Vagina (tissue), 2 donors: ENCODE data around the gene AGPAT2. TPM values are rescaled to one million over a fixed set of nuclear protein-coding genes. Genes with fewer than 3 reads are reported as not detected.

Source experiments
- DNase-seq, 2 donors: peaks; one replicate each; pipeline ENCODE4 v3.0.0-alpha.2; 2017; ENCODE audit errors: extremely low spot score in 2 of 2
- H3K27ac ChIP-seq: fragments of 200-600 bp; sonication (generic); one replicate; pipeline ENCODE4 v1.5.1; 2019
- H3K27me3 ChIP-seq: fragments of 200-600 bp; sonication (generic); one replicate; pipeline ENCODE4 v1.5.1; 2019
- H3K36me3 ChIP-seq, 2 donors: fragments of 200-600 bp; sonication (generic); one replicate each; pipeline ENCODE4 v1.5.1; 2017 to 2019
- H3K4me1 ChIP-seq: fragments of 200-600 bp; sonication (generic); one replicate; pipeline ENCODE4 v1.5.1; 2019
- H3K4me3 ChIP-seq, 2 donors: fragments of 200-600 bp; sonication (generic); 1 replicate in 1 of 2; 2 replicates in 1 of 2; pipeline ENCODE4 v1.5.1; 2016 to 2019
- H3K9me3 ChIP-seq: fragments of 200-600 bp; sonication (generic); one replicate; pipeline ENCODE4 v1.5.1; 2019
- POLR2A ChIP-seq, 2 donors: fragments of 450-650 bp; IDR thresholded peaks; one replicate each; pipeline ENCODE4 v1.6.1; 2017; ENCODE audit warnings: antibody characterized with exemption in 2 of 2, mild to moderate bottlenecking in 2 of 2, moderate library complexity in 2 of 2
- POLR2AphosphoS5 ChIP-seq, 2 donors: sonication (generic); formaldehyde crosslinking; IDR thresholded peaks; one replicate each; pipeline ENCODE4 v1.9.0; 2017; ENCODE audit warnings: antibody characterized with exemption in 2 of 2, mild to moderate bottlenecking in 2 of 2, low read depth in 1 of 2; ENCODE audit not compliant: insufficient read depth in 1 of 2
- intact Hi-C: fragments of 100-400 bp; cut with DNase I; formaldehyde crosslinking; loops from one replicate; pipeline ENCODE4 v1.15.1; 2023
- total RNA-seq: library from RNA; depleted of rRNA; stranded (reverse); fragments of >200 nt; gene quantifications from one replicate; pipeline ENCODE4 v1.2.3, GENCODE V29; 2016
- TF ChIP-seq, protein P1 (sequence below), 3 experiments: fragments of 450-650 bp in 2 of 3; fragments of 200-600 bp in 1 of 3; sonication (generic) in 1 of 3; IDR thresholded peaks; one replicate each; pipeline ENCODE4 v1.5.1; 2017 to 2019; ENCODE audit warnings: antibody characterized with exemption in 3 of 3, mild to moderate bottlenecking in 2 of 3, moderate library complexity in 2 of 3

AGPAT2 gene
- total RNA-seq, 1 donor from 2014 or later: 87.2 TPM

DNA sequence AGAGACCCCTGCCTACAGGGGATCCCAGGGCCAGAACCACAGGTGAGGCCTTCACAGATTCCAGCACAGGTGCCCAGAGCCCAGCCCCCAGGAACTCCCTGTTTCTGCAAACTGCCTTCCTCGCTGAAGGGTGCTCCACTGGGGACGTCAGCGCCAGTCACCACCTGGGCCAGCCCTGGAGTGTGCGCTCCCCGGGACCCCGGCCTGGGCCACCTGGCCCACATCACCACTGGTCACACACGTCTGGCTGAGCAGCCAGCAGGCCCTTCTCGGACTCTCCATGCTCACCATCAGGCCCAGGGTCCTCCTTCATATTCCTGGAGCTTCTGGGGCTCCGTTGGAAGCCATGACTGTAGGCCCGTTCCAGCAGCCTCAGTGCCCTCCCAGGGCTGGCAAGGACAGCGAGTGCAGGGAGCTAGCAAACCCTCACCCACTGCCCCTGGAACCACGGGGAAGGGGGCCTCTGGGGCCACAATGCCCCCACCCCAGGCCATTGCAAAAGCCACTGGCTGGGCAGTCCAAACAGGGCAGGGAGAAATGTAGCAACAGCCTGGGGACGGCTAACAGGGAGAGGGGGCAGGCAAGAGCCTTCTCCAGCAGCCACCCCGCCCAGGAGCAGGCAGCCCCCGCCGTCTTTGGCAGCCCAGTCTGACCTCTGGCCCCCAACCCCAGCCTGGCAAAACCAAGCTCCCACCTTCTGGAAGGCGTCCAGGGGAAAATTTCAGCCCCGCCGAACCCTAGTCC is 1.3 kb downstream of the AGPAT2 start:
- DNase-seq: no peak
- Histone ChIP-seq H3K4me3 (peak overlapping the region; percentile 84 to 90), H3K27ac (peak overlapping the region; percentile 71), H3K9me3 (no peaks in the 10 kb centered on the region), H3K36me3 (no peaks in the 10 kb centered on the region), H3K4me1 (peaks cover 30% of the 10 kb centered on the region), H3K27me3 (no peaks in the 10 kb centered on the region)
- intact Hi-C loops: no loop called here
- TF ChIP-seq POLR2AphosphoS5 (IDR thresholded peaks at IDR 0.05; ENCODE audit: insufficient read depth in 1 of 2, low read depth in 1 of 2) (no peak), POLR2A (IDR thresholded peaks at IDR 0.05) (no peak)
- TF ChIP-seq, protein P1, sequence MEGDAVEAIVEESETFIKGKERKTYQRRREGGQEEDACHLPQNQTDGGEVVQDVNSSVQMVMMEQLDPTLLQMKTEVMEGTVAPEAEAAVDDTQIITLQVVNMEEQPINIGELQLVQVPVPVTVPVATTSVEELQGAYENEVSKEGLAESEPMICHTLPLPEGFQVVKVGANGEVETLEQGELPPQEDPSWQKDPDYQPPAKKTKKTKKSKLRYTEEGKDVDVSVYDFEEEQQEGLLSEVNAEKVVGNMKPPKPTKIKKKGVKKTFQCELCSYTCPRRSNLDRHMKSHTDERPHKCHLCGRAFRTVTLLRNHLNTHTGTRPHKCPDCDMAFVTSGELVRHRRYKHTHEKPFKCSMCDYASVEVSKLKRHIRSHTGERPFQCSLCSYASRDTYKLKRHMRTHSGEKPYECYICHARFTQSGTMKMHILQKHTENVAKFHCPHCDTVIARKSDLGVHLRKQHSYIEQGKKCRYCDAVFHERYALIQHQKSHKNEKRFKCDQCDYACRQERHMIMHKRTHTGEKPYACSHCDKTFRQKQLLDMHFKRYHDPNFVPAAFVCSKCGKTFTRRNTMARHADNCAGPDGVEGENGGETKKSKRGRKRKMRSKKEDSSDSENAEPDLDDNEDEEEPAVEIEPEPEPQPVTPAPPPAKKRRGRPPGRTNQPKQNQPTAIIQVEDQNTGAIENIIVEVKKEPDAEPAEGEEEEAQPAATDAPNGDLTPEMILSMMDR (IDR thresholded peaks at IDR 0.05): no peak

GRCh38 chr9:136685216-136685615 is 2.0 kb downstream of the AGPAT2 start:
- intact Hi-C loops: no loop called here
- H3K36me3 ChIP-seq: no peaks in the 10 kb centered on the region
- peak overlapping the region; percentile 84 to 90 for H3K4me3 ChIP-seq
- H3K27me3 ChIP-seq: no peaks in the 10 kb centered on the region
- H3K4me1 ChIP-seq: peaks cover 30% of the 10 kb centered on the region
- no peak overlapping the region for H3K27ac ChIP-seq
- DNase-seq: no peak
- no peaks in the 10 kb centered on the region for H3K9me3 ChIP-seq
- TF ChIP-seq POLR2AphosphoS5 (IDR thresholded peaks at IDR 0.05; ENCODE audit: insufficient read depth in 1 of 2, low read depth in 1 of 2) (no peak), POLR2A (IDR thresholded peaks at IDR 0.05) (no peak)
- TF ChIP-seq, protein P1 (IDR thresholded peaks at IDR 0.05): no peak

DNA sequence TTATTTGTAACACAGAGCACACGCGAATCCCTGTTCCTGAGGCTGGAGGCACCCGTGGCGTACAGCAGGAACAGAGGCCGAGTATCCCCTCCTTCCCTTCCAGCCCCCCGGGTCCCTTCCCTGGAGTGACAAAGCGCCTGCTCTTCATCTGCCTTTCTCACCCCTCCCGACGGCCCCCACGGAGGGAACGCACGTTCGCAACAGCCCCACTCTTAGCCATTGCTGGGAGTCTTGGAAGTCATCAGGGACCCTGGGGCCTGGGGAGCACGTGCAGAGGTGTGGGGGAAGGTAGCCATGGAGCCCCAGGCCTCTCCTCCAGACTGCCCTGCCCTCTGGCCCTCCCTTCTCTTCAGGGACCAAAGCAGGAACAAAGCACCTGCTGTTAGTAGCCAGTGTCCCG is 2.5 kb downstream of the AGPAT2 start:
- Histone ChIP-seq H3K27me3 (no peaks in the 10 kb centered on the region), H3K4me1 (peaks cover 30% of the 10 kb centered on the region), H3K27ac (no peak overlapping the region), H3K36me3 (no peaks in the 10 kb centered on the region), H3K4me3 (no peak overlapping the region), H3K9me3 (no peaks in the 10 kb centered on the region)
- DNase-seq: no peak
- TF ChIP-seq, protein P1 (IDR thresholded peaks at IDR 0.05): no peak
- TF ChIP-seq POLR2A (IDR thresholded peaks at IDR 0.05): no peak
- TF ChIP-seq POLR2AphosphoS5 (IDR thresholded peaks at IDR 0.05; ENCODE audit: insufficient read depth in 1 of 2, low read depth in 1 of 2): no peak
- intact Hi-C loops: no loop called here

- H3K27me3 ChIP-seq: no peaks in the 10 kb centered on the region
- peaks cover 33% of the 10 kb centered on the region for H3K4me1 ChIP-seq
- no peak for DNase-seq
These were observed 2.9 kb downstream of the AGPAT2 start for GRCh38 chr9:136684339-136684738.

GRCh38 chr9:136683755-136684154 is 3.5 kb downstream of the AGPAT2 start:
- H3K9me3 ChIP-seq: no peaks in the 10 kb centered on the region
- TF ChIP-seq POLR2AphosphoS5 (IDR thresholded peaks at IDR 0.05; ENCODE audit: insufficient read depth in 1 of 2, low read depth in 1 of 2): no peak
- TF ChIP-seq, protein P1 (IDR thresholded peaks at IDR 0.05): no peak
- no peaks in the 10 kb centered on the region for H3K27me3 ChIP-seq
- intact Hi-C loops: no loop called here
- DNase-seq: no peak
- H3K27ac ChIP-seq: no peak overlapping the region
- H3K36me3 ChIP-seq: no peaks in the 10 kb centered on the region
- no peak overlapping the region for H3K4me3 ChIP-seq
- H3K4me1 ChIP-seq: peaks cover 39% of the 10 kb centered on the region

More at GRCh38 chr9:136684339-136684738, 2.9 kb downstream of the AGPAT2 start:
- Histone ChIP-seq H3K36me3 (no peaks in the 10 kb centered on the region), H3K27ac (no peak overlapping the region), H3K4me3 (no peak overlapping the region), H3K9me3 (no peaks in the 10 kb centered on the region)
- TF ChIP-seq POLR2A (IDR thresholded peaks at IDR 0.05) (no peak), POLR2AphosphoS5 (IDR thresholded peaks at IDR 0.05; ENCODE audit: insufficient read depth in 1 of 2, low read depth in 1 of 2) (no peak)
- TF ChIP-seq, protein P1 (IDR thresholded peaks at IDR 0.05): no peak
- intact Hi-C loops: no loop called here
